ENCODE measurements around the gene KCNH2. TPM values are rescaled to one million over a fixed set of nuclear protein-coding genes. Genes with fewer than 3 reads are reported as not detected.
A peak's percentile ranks its signal among the peaks of the same experiment; 100 is the strongest.

Gene KCNH2
- total RNA-seq, 1 experiment from 2014 or later, result 0.84 TPM

- H3K4me2 ChIP-seq (ENCODE audit: low read length), result no peak overlapping the region
- BruUV-seq (replicated peaks), result no TSS peak
- H3K27ac ChIP-seq (ENCODE audit: low read length), result no peak overlapping the region
- no peaks in the 10 kb centered on the region for H3K9me3 ChIP-seq (ENCODE audit: low read length)
- TF ChIP-seq CTCF (conservative IDR thresholded peaks at IDR 0.05; ENCODE audit: low read depth, low read length) (no peak), EZH2 (IDR thresholded peaks at IDR 0.05; ENCODE audit: low read length, unreplicated experiment) (no peak), EZH2phosphoT487 (IDR thresholded peaks at IDR 0.05; ENCODE audit: borderline replicate concordance, low read length) (no peak)
- no peaks in the 10 kb centered on the region for H3K27me3 ChIP-seq (ENCODE audit: low read length)
- no peak overlapping the region for H3K9ac ChIP-seq (ENCODE audit: low read length)
- no peaks in the 10 kb centered on the region for H3K79me2 ChIP-seq (ENCODE audit: low read length)
- DNase-seq, result no peak
- no peaks in the 10 kb centered on the region for H3F3A ChIP-seq (ENCODE audit: low read length, unreplicated experiment)
- intact Hi-C loops (cut with micrococcal nuclease), result loop anchor here (2.0 kb wide), 2 partner anchors 56 to 120 kb away; no protein-coding TSS in a partner anchor
- no peaks in the 10 kb centered on the region for H4K20me1 ChIP-seq (ENCODE audit: low read length)
- no peak for ATAC-seq
- H2AFZ ChIP-seq (ENCODE audit: low read length), result no peak overlapping the region
- no peak overlapping the region for H3K4me3 ChIP-seq (ENCODE audit: low read length)
- ChIA-PET CTCF (interaction anchor here (1.2 to 1.5 kb wide), 2 partner anchors 56 to 121 kb away, joined by 4 to 9 read pairs; no protein-coding TSS in a partner anchor), POLR2A (ENCODE audit: unreplicated experiment) (interaction anchor here (0.8 kb wide), 1 partner anchor 9 kb away, joined by 3 read pairs; the partner anchor contains the start of gene ABCB8)
- H3K4me1 ChIP-seq (ENCODE audit: insufficient read depth, low read length), result peaks cover 12% of the 10 kb centered on the region; the same call in 1 of the 2 replicates
- H3K9me2 ChIP-seq (replicated peaks; ENCODE audit: low read length), result no peaks in the 10 kb centered on the region
- no peaks in the 10 kb centered on the region for H3K36me3 ChIP-seq (ENCODE audit: low read depth, low read length)
Measured at GRCh38 chr7:151019130-151019447, 41.0 kb upstream of the KCNH2 start.

DNA sequence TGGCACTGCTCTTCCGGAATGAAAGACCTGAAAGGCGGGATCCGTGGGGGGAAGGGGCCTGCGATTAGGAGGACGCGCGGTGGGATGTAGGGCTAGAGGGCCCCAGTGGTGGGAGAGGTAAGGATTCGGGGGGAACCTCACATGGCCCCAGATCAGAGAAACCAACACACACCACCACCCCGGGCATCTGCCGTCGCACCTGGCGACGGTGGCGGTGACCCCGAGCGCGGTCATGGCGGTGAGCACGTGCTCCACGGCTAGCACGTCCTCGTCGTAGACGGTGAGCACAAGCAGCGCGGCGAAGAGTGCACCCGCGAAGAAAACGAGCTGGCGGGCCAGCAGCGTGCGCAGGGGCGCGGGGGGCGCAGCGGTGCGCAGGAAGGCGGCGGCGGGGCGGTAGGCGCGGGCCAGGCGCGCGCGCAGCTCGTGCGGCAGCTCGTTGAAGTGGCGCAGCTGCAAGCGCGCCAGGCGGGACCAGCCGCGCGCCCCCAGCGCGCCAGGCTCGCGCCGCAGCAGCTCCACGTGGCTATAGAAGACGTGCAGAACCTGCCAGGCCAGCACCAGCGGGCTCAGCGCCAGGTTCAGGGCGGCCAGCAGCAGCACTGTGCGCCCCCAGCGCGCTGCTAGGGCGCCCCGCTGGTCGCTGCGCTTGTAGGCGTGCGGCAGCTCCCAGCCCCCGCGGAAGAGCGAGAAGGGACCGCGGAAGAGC lies 40.5 kb upstream of the KCNH2 start:
- Histone ChIP-seq H3K9ac (ENCODE audit: low read length) (no peak overlapping the region), H3K4me2 (ENCODE audit: low read length) (peak overlapping the region; percentile 79), H3K9me3 (ENCODE audit: low read length) (no peaks in the 10 kb centered on the region), H3K36me3 (ENCODE audit: low read depth, low read length) (no peaks in the 10 kb centered on the region), H2AFZ (ENCODE audit: low read length) (peak overlapping the region; percentile 61), H3K4me1 (ENCODE audit: insufficient read depth, low read length) (peaks cover 10% of the 10 kb centered on the region; the same call in 1 of the 2 replicates), H3K27ac (ENCODE audit: low read length) (no peak overlapping the region), H3K79me2 (ENCODE audit: low read length) (no peaks in the 10 kb centered on the region), H3K9me2 (replicated peaks; ENCODE audit: low read length) (no peaks in the 10 kb centered on the region), H3F3A (ENCODE audit: low read length, unreplicated experiment) (no peaks in the 10 kb centered on the region), H3K4me3 (ENCODE audit: low read length) (peak overlapping the region; percentile 49; the same call in 1 of the 2 replicates), H3K27me3 (ENCODE audit: low read length) (no peaks in the 10 kb centered on the region), H4K20me1 (ENCODE audit: low read length) (no peaks in the 10 kb centered on the region)
- no peak for DNase-seq
- POLR2A ChIA-PET (ENCODE audit: unreplicated experiment), result interaction anchor here (0.8 kb wide), 1 partner anchor 10 kb away, joined by 3 read pairs; the partner anchor contains the start of gene ABCB8
- no peak for ATAC-seq
- TF ChIP-seq EZH2phosphoT487 (IDR thresholded peaks at IDR 0.05; ENCODE audit: borderline replicate concordance, low read length), result no peak
- no peak for TF ChIP-seq EZH2 (IDR thresholded peaks at IDR 0.05; ENCODE audit: low read length, unreplicated experiment)
- TF ChIP-seq CTCF (conservative IDR thresholded peaks at IDR 0.05; ENCODE audit: low read depth, low read length), result no peak
- no TSS peak for BruUV-seq (replicated peaks)
- intact Hi-C loops (cut with micrococcal nuclease), result loop anchor here (2.0 kb wide), 2 partner anchors 56 to 120 kb away; no protein-coding TSS in a partner anchor
- CTCF ChIA-PET, result interaction anchor here (0.6 to 1.5 kb wide), 6 partner anchors 11 to 120 kb away, joined by 3 to 9 read pairs (median 4); no protein-coding TSS in a partner anchor
